ENCODE results near the gene PCDHA7.
"Not testable (repeated sequence)": the region's sequence is repeated elsewhere in the genome, so short reads cannot be mapped to it uniquely, and the experiment has no call there.

Gene PCDHA7

DNA sequence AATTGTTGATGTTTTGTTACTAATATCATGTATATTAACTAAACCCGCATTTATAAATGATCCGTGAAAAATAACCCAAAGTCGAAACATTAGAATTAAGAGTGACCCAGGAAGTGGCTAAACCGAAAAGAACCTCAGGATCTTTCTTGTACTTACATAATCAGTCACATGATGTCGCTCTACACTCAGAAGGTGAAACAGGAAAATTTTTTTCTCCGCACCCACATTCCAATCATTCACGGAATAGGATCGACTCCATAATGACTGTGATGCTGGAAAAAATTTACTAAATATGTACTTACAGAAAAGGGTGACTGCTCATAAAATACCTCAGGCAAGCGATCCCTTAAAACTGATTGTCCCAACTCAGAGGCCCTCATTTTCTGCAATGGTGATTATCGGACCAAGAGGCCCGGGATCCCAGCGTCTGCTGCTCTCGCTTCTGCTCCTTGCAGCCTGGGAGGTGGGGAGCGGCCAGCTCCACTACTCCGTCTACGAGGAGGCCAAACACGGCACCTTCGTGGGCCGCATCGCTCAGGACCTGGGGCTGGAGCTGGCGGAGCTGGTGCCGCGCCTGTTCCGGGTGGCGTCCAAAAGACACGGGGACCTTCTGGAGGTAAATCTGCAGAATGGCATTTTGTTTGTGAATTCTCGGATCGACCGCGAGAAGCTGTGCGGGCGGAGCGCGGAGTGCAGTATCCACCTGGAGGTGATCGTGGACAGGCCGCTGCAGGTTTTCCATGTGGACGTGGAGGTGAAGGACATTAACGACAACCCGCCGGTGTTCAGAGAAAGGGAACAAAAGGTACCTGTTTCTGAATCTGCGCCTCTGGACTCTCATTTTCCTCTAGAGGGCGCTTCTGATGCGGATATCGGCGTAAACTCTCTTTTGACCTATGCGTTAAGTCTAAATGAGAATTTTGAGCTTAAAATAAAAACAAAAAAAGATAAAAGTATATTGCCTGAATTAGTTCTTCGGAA, 41.3 kb downstream of the PCDHA7 start, which contains the start of gene PCDHA12:
TSS of gene PCDHA12 (plus strand) at position 224 of the 981 bp plus-strand sequence. CDS start at position 389, 165 bp downstream.
- peak within 1 kb of the TSS; percentile 37 for H3K4me3 ChIP-seq (ENCODE audit: low read length)
- TF ChIP-seq CTCF (conservative IDR thresholded peaks at IDR 0.05; ENCODE audit: low read depth, low read length) = peak; percentile 23
- no peak for DNase-seq (ENCODE audit: low read depth)

- not testable (repeated sequence) for H3K4me3 ChIP-seq (ENCODE audit: low read length); DNase-seq (ENCODE audit: low read depth)
These were observed 42.6 kb downstream of the PCDHA7 start for GRCh38 chr5:140876541-140877261.

GRCh38 chr5:140877262-140877581, 43.2 kb downstream of the PCDHA7 start:
- DNase-seq (ENCODE audit: low read depth) = no peak
- no peak overlapping the region for H3K4me3 ChIP-seq (ENCODE audit: low read length)
- TF ChIP-seq CTCF (conservative IDR thresholded peaks at IDR 0.05; ENCODE audit: low read depth, low read length) = no peak

DNA sequence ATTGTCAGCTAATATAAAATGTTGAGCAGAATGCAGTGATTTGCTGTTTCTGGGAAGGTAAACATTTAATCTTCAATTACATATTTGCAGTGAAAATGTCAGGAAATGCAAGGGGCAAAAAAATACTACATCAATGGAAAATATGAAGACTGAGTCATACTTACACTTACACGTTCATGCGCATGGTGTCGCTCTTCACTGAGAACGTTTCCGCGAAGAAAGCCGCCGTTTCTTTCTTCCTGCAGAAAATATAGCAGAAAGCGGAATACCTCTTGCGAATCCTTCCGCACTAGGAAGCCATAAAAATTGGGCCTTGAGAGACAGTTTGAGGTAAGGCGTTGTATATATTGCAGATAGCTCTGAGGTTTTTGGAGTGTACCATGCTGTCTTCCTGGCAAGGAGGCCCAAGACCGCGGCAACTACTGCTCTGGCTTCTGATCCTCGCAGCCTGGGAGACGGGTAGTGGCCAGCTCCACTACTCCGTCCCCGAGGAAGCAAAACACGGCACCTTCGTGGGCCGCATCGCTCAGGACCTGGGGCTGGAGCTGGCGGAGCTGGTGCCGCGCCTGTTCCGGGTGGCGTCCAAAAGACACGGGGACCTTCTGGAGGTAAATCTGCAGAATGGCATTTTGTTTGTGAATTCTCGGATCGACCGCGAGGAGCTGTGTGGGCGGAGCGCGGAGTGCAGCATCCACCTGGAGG, 48.0 kb downstream of the PCDHA7 start, which contains the start of gene PCDHA13:
TSS of gene PCDHA13 (plus strand) at position 236 of the 702 bp plus-strand sequence. CDS start at position 381, 145 bp downstream.
- peak; percentile 31 for TF ChIP-seq CTCF (conservative IDR thresholded peaks at IDR 0.05; ENCODE audit: low read depth, low read length)

GRCh38 chr5:140882591-140882899, 48.5 kb downstream of the PCDHA7 start:
- no peak for TF ChIP-seq CTCF (conservative IDR thresholded peaks at IDR 0.05; ENCODE audit: low read depth, low read length)
- H3K4me3 ChIP-seq (ENCODE audit: low read length) = no peak overlapping the region
- no peak for DNase-seq (ENCODE audit: low read depth)

More for the DNA sequence above, 48.0 kb downstream of the PCDHA7 start, which contains the start of gene PCDHA13:
- H3K4me3 ChIP-seq (ENCODE audit: low read length) = no peak within 1 kb of the TSS
- DNase-seq (ENCODE audit: low read depth) = no peak

GRCh38 chr5:140883373-140883772, 49.3 kb downstream of the PCDHA7 start:
- H3K4me3 ChIP-seq (ENCODE audit: low read length) = no peak overlapping the region
- no peak for TF ChIP-seq CTCF (conservative IDR thresholded peaks at IDR 0.05; ENCODE audit: low read depth, low read length)
- no peak for DNase-seq (ENCODE audit: low read depth)
